Measurements from ENCODE around the gene ACLY. TPM values are rescaled to one million over a fixed set of nuclear protein-coding genes. Genes with fewer than 3 reads are reported as not detected.
"Not testable (repeated sequence)": the region's sequence is repeated elsewhere in the genome, so short reads cannot be mapped to it uniquely, and the experiment has no call there.

The ACLY gene
- total RNA-seq, 2 donors from 2014 or later, result 76.3 to 81.5 TPM

DNA sequence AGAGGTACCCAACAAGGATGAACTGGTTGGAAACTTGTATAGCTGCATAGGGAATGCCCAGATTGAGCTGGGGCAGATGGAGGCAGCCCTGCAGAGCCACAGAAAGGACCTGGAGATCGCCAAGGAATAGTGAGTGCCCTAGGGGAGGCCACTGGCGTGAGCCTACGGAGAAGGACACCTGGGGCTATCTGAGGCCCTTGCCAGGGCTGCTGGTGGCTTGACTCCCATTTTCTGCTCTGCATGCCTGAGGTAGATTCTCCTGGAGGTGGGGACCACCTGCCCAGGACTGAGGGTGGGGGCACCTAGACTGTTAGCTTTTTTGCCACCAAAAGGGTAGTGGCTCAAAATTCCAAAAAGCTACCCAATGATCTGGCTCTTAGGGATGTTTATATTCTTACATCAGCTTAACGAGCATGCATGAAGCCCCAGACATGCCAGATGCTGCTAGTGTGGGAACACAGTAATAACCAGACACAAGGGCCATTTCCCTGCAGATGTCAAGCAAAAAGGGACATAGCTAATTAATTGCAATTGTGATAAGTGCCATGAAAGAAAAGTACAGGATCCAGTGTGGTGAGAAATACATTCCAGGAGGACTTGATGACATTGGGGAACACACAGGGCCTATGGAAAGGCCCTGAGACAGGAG lies 20.4 kb upstream of the ACLY start:
- no peak for TF ChIP-seq CTCF (IDR thresholded peaks at IDR 0.05)
- H3K27me3 ChIP-seq (replicated peaks; ENCODE audit: insufficient read depth), result no peaks in the 10 kb centered on the region
- no peaks in the 10 kb centered on the region for H3K4me1 ChIP-seq (ENCODE audit: control insufficient read depth in 1 of 2, low read depth in 2 of 2)
- H3K9me3 ChIP-seq, result no peaks in the 10 kb centered on the region
- DNase-seq (ENCODE audit: low spot score) (no peak), ATAC-seq (ENCODE audit: insufficient number of reproducible peaks, low FRiP score, low read depth) (no peak)
- H3K27ac ChIP-seq, result no peak overlapping the region
- no peak overlapping the region for H3K4me3 ChIP-seq
- H3K36me3 ChIP-seq, result no peaks in the 10 kb centered on the region

DNA sequence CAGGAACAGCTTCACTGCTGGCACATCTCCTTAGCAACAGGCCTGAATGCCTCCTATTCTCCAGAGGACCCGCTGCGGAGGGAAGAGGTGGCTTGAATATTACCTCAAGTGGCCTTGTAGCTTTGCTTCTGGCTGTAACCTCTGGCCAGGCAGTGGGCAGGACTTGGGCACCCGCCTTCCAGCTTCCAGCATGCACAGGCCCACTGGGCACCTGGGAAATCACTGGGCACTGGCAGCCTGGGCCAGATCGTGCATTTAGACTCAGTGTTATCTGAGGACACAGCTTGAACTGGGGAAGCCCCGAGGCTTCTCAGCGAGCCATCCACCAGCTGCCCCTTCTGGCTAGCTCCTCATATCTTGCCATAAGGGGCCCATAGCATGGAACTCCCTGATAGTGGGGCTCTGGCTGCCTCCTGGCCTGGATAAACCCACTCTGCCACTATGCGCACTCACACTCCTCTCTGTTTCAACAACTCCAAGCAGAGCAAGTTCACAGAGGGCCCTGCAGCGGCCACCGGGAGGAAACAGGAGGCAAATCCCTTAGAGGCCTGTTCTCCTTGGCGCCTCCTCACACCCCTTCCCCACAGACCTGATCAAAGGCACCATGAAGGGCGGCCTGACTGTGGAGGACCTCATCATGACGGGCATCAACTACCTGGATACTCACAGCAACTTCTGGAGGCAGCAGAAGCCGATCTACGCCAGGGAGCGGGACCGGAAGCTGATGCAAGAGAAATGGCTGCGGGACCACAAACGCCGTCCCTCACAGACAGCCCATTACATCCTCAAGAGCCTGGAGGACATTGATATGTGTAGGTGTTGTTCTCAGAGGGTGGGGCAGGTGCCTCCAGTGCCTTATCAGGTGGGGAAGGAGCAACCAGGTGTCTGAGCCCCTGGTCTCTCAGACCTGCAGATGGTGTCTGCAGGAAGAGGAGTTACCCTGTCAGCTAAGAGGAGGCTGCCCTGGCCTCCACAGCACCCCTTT lies 19.5 kb upstream of the ACLY start:
- no peaks in the 10 kb centered on the region for H3K4me1 ChIP-seq (ENCODE audit: control insufficient read depth in 1 of 2, low read depth in 2 of 2)
- no peak for TF ChIP-seq CTCF (IDR thresholded peaks at IDR 0.05)
- ATAC-seq (ENCODE audit: insufficient number of reproducible peaks, low FRiP score, low read depth) (no peak), DNase-seq (ENCODE audit: low spot score) (no peak)
- no peak overlapping the region for H3K4me3 ChIP-seq
- no peaks in the 10 kb centered on the region for H3K36me3 ChIP-seq
- H3K27ac ChIP-seq, result no peak overlapping the region
- H3K27me3 ChIP-seq (replicated peaks; ENCODE audit: insufficient read depth), result no peaks in the 10 kb centered on the region
- H3K9me3 ChIP-seq, result no peaks in the 10 kb centered on the region

DNA sequence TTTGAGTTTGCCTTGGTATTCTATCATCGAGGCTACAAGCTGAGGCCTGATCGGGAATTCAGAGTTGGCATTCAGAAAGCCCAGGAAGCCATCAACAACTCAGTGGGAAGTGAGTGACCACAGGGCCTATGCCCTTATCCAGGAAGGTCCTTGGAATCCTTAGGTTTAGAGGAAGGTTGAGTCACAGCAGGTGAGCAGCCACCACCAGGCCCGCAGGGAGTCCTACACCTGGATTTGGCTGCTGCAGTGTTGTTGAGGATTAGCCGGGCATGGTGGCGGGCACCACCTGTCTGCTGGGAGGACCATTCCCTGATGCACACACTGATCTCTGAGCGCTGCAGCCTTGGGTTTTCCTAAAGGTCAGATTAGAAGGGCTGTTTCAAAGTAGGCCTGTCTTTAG lies 16.9 kb upstream of the ACLY start:
- Histone ChIP-seq H3K4me1 (ENCODE audit: control insufficient read depth in 1 of 2, low read depth in 2 of 2) (no peaks in the 10 kb centered on the region), H3K36me3 (no peaks in the 10 kb centered on the region), H3K27me3 (replicated peaks; ENCODE audit: insufficient read depth) (no peaks in the 10 kb centered on the region), H3K9me3 (no peaks in the 10 kb centered on the region), H3K27ac (no peak overlapping the region), H3K4me3 (no peak overlapping the region)
- DNase-seq (ENCODE audit: low spot score) (no peak), ATAC-seq (ENCODE audit: insufficient number of reproducible peaks, low FRiP score, low read depth) (no peak)
- no peak for TF ChIP-seq CTCF (IDR thresholded peaks at IDR 0.05)

GRCh38 chr17:41932816-41933389 lies 14.2 kb upstream of the ACLY start:
- Histone ChIP-seq H3K4me3 (no peak overlapping the region), H3K36me3 (no peaks in the 10 kb centered on the region), H3K27me3 (replicated peaks; ENCODE audit: insufficient read depth) (no peaks in the 10 kb centered on the region), H3K27ac (no peak overlapping the region), H3K9me3 (no peaks in the 10 kb centered on the region), H3K4me1 (ENCODE audit: control insufficient read depth in 1 of 2, low read depth in 2 of 2) (peaks cover 0 to 8% of the 10 kb centered on the region in 2 donors)
- DNase-seq (ENCODE audit: low spot score), result no peak
- no peak for TF ChIP-seq CTCF (IDR thresholded peaks at IDR 0.05)
- ATAC-seq (ENCODE audit: insufficient number of reproducible peaks, low FRiP score, low read depth), result no peak

GRCh38 chr17:41931715-41932114 lies 13.0 kb upstream of the ACLY start:
- not testable (repeated sequence) for H3K4me3 ChIP-seq, H3K36me3 ChIP-seq, H3K9me3 ChIP-seq

DNA sequence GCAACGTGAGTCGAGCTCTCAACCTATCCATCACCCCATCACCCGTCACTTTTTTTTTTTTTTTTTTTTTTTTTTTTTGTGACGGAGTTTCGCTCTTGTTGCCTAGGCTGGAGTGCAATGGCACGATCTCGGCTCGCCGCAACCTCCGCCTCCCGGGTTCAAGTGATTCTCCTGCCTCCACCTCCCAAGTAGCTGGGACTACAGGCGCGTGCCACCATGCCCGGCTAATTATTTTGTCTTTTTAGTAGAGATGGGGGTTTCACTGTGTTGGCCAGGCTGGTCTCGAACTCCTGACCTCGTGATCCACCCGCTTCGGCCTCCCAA lies 12.0 kb upstream of the ACLY start:
- H3K9me3 ChIP-seq; DNase-seq (ENCODE audit: low spot score); H3K36me3 ChIP-seq; ATAC-seq (ENCODE audit: insufficient number of reproducible peaks, low FRiP score, low read depth); H3K27me3 ChIP-seq (replicated peaks; ENCODE audit: insufficient read depth); H3K4me1 ChIP-seq (ENCODE audit: control insufficient read depth in 1 of 2, low read depth in 2 of 2): not testable (repeated sequence)
- Histone ChIP-seq H3K4me3 (peak overlapping the region; percentile 75), H3K27ac (peak overlapping the region; percentile 77 to 83)

More at GRCh38 chr17:41931715-41932114, 13.0 kb upstream of the ACLY start:
- not testable (repeated sequence) for H3K27ac ChIP-seq; ATAC-seq (ENCODE audit: insufficient number of reproducible peaks, low FRiP score, low read depth); H3K27me3 ChIP-seq (replicated peaks; ENCODE audit: insufficient read depth); DNase-seq (ENCODE audit: low spot score); H3K4me1 ChIP-seq (ENCODE audit: control insufficient read depth in 1 of 2, low read depth in 2 of 2)

Data from thoracic aorta (tissue), 2 donors.